SU-DHL-6 (cell line): ENCODE measurements around the gene AOC3.

Experiments used
- H2AFZ ChIP-seq: fragments of 200-600 bp; sonication (generic); 2 replicates; pipeline ENCODE4 v1.6.1; 2014; ENCODE audit warnings: low read depth, mild to moderate bottlenecking, moderate library complexity, mixed read lengths, antibody characterized with exemption, low read length; ENCODE audit not compliant: severe bottlenecking
- H3F3A ChIP-seq: fragments of 200-600 bp; shearing (Covaris generic); 2 replicates; pipeline ENCODE4 v1.6.0; 2016; ENCODE audit warnings: antibody characterized with exemption, mild to moderate bottlenecking; ENCODE audit not compliant: insufficient read depth
- H3K27ac ChIP-seq: fragments of 200-600 bp; sonication (generic); 2 replicates; pipeline ENCODE4 v1.5.1; 2016; ENCODE audit warnings: low read depth, mild to moderate bottlenecking, low read length, moderate library complexity, mixed read lengths
- H3K27me3 ChIP-seq: fragments of 200-600 bp; sonication (generic), shearing (Covaris generic); 2 replicates; pipeline ENCODE4 v1.6.0; 2014; ENCODE audit warnings: mild to moderate bottlenecking, low read length
- H3K36me3 ChIP-seq: fragments of 200-600 bp; sonication (generic); 2 replicates; pipeline ENCODE4 v1.6.1; 2014; ENCODE audit warnings: mild to moderate bottlenecking, low read length, mixed read lengths
- H3K4me2 ChIP-seq: fragments of 300-600, 200-600 bp; shearing (Covaris generic), sonication (generic); 2 replicates; pipeline ENCODE4 v1.6.0; 2014; ENCODE audit warnings: low read length, low read depth, mild to moderate bottlenecking; ENCODE audit not compliant: poor library complexity, severe bottlenecking
- H3K4me3 ChIP-seq: fragments of 200-600 bp; sonication (generic); 2 replicates; pipeline ENCODE4 v1.5.1; 2014; ENCODE audit warnings: antibody characterized with exemption, low read length, mild to moderate bottlenecking, mixed read lengths; ENCODE audit not compliant: insufficient read depth, poor library complexity, severe bottlenecking
- H3K79me2 ChIP-seq: fragments of 200-600 bp; sonication (generic); 2 replicates; pipeline ENCODE4 v1.6.1; 2014; ENCODE audit warnings: mild to moderate bottlenecking, low read length, moderate library complexity; ENCODE audit not compliant: insufficient read depth
- H3K9ac ChIP-seq: fragments of 200-600 bp; sonication (generic); 2 replicates; pipeline ENCODE4 v1.7.0; 2014; ENCODE audit warnings: mild to moderate bottlenecking, low read length
- H3K9me2 ChIP-seq: fragments of 200-600 bp; sonication (generic); replicated peaks from 2 replicates; pipeline ENCODE4 v1.6.1; 2014; ENCODE audit warnings: low read length; ENCODE audit not compliant: insufficient read depth
- H3K9me3 ChIP-seq: fragments of 200-600 bp; sonication (generic); 2 replicates; pipeline ENCODE4 v1.6.1; 2014; ENCODE audit warnings: low read length, mixed read lengths; ENCODE audit not compliant: insufficient read depth
- H4K20me1 ChIP-seq: fragments of 200-600 bp; sonication (generic); 2 replicates; pipeline ENCODE4 v1.6.1; 2014; ENCODE audit warnings: low read depth, mild to moderate bottlenecking, antibody characterized with exemption, low read length, moderate library complexity, mixed read lengths
- CTCF ChIP-seq: fragments of 200-600 bp; sonication (generic); IDR thresholded peaks from one replicate; pipeline ENCODE4 v1.5.1; 2017; ENCODE audit warnings: antibody characterized with exemption, mild to moderate bottlenecking, low read length, moderate library complexity; ENCODE audit not compliant: insufficient read depth, poor library complexity, severe bottlenecking
- EZH2phosphoT487 ChIP-seq: fragments of 200-600 bp; sonication (generic), shearing (Covaris generic); conservative IDR thresholded peaks from 2 replicates; pipeline ENCODE4 v1.6.1; 2018; ENCODE audit warnings: mild to moderate bottlenecking, antibody characterized with exemption, low read length, moderate library complexity, mixed read lengths

AOC3 gene

GRCh38 chr17:42844761-42845555 is 6.0 kb upstream of the AOC3 start:
- no peaks in the 10 kb centered on the region for H3K9me2 ChIP-seq
- peaks cover 11% of the 10 kb centered on the region for H3K36me3 ChIP-seq
- no peaks in the 10 kb centered on the region for H3K79me2 ChIP-seq
- no peak overlapping the region for H3K9ac ChIP-seq
- no peak overlapping the region for H3K4me2 ChIP-seq
- no peaks in the 10 kb centered on the region for H4K20me1 ChIP-seq
- no peak overlapping the region for H3K27ac ChIP-seq
- H2AFZ ChIP-seq: no peak overlapping the region
- no peaks in the 10 kb centered on the region for H3F3A ChIP-seq
- no peaks in the 10 kb centered on the region for H3K9me3 ChIP-seq
- no peak for TF ChIP-seq CTCF
- TF ChIP-seq EZH2phosphoT487: no peak
- H3K27me3 ChIP-seq: no peaks in the 10 kb centered on the region
- H3K4me3 ChIP-seq: no peak overlapping the region

DNA sequence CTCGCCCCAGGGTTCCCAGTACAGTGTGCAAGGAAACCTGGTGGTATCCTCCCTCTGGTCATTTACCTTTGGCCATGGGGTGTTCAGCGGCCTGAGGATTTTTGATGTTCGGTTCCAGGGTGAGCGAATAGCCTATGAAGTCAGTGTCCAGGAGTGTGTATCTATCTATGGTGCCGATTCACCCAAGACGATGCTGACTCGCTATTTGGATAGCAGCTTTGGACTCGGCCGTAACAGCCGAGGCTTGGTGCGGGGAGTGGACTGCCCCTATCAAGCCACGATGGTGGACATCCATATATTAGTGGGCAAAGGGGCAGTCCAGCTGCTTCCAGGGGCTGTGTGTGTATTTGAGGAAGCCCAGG is 5.5 kb upstream of the AOC3 start:
- Histone ChIP-seq H3K4me3 (no peak overlapping the region), H3K9me2 (no peaks in the 10 kb centered on the region), H3K27ac (no peak overlapping the region), H3K4me2 (no peak overlapping the region), H3K27me3 (no peaks in the 10 kb centered on the region), H4K20me1 (no peaks in the 10 kb centered on the region), H3K9ac (no peak overlapping the region), H3K36me3 (peaks cover 11% of the 10 kb centered on the region), H2AFZ (no peak overlapping the region), H3K79me2 (no peaks in the 10 kb centered on the region), H3K9me3 (no peaks in the 10 kb centered on the region), H3F3A (no peaks in the 10 kb centered on the region)
- TF ChIP-seq EZH2phosphoT487 (no peak), CTCF (no peak)

- H3K27me3 ChIP-seq: no peaks in the 10 kb centered on the region
- no peak overlapping the region for H3K4me2 ChIP-seq
- H3F3A ChIP-seq: no peaks in the 10 kb centered on the region
- TF ChIP-seq EZH2phosphoT487 (no peak), CTCF (no peak)
- H3K36me3 ChIP-seq: peaks cover 11% of the 10 kb centered on the region
- no peaks in the 10 kb centered on the region for H3K79me2 ChIP-seq
- H3K9me2 ChIP-seq: no peaks in the 10 kb centered on the region
- no peaks in the 10 kb centered on the region for H4K20me1 ChIP-seq
- no peak overlapping the region for H3K4me3 ChIP-seq
- H3K9ac ChIP-seq: no peak overlapping the region
- H3K9me3 ChIP-seq: no peaks in the 10 kb centered on the region
- H2AFZ ChIP-seq: no peak overlapping the region
- H3K27ac ChIP-seq: no peak overlapping the region
Measured at GRCh38 chr17:42845918-42846593, 4.9 kb upstream of the AOC3 start.
